ENCODE results near the gene KRTAP5-2. TPM values are rescaled to one million over a fixed set of nuclear protein-coding genes. Genes with fewer than 3 reads are reported as not detected.

KRTAP5-2 gene
- total RNA-seq, 1 donor: not detected

DNA sequence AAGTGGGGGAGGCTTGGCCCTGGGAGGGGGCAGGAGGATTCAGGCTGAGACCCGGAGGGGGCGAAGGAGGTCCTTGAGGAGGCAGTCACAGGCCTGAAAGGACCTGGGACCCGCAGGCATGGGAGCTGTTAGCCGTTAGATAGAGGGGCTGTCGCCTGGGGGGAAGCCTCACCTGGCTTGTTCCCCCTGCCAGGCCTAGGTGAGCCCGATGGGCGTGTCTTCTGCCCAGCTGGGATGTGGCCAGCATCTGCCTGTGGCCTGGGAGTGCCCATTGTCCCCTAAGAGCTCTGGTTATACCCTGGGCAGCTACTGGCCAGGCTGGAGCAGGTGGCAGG is 24.2 kb downstream of the KRTAP5-2 start:
- DNase-seq (ENCODE audit: low read depth): no peak
- TF ChIP-seq, protein P1, sequence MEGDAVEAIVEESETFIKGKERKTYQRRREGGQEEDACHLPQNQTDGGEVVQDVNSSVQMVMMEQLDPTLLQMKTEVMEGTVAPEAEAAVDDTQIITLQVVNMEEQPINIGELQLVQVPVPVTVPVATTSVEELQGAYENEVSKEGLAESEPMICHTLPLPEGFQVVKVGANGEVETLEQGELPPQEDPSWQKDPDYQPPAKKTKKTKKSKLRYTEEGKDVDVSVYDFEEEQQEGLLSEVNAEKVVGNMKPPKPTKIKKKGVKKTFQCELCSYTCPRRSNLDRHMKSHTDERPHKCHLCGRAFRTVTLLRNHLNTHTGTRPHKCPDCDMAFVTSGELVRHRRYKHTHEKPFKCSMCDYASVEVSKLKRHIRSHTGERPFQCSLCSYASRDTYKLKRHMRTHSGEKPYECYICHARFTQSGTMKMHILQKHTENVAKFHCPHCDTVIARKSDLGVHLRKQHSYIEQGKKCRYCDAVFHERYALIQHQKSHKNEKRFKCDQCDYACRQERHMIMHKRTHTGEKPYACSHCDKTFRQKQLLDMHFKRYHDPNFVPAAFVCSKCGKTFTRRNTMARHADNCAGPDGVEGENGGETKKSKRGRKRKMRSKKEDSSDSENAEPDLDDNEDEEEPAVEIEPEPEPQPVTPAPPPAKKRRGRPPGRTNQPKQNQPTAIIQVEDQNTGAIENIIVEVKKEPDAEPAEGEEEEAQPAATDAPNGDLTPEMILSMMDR (IDR thresholded peaks at IDR 0.05; ENCODE audit: insufficient read depth, low read depth, low read length): no peak
- H3K4me3 ChIP-seq (ENCODE audit: low read depth, low read length): no peak overlapping the region

DNA sequence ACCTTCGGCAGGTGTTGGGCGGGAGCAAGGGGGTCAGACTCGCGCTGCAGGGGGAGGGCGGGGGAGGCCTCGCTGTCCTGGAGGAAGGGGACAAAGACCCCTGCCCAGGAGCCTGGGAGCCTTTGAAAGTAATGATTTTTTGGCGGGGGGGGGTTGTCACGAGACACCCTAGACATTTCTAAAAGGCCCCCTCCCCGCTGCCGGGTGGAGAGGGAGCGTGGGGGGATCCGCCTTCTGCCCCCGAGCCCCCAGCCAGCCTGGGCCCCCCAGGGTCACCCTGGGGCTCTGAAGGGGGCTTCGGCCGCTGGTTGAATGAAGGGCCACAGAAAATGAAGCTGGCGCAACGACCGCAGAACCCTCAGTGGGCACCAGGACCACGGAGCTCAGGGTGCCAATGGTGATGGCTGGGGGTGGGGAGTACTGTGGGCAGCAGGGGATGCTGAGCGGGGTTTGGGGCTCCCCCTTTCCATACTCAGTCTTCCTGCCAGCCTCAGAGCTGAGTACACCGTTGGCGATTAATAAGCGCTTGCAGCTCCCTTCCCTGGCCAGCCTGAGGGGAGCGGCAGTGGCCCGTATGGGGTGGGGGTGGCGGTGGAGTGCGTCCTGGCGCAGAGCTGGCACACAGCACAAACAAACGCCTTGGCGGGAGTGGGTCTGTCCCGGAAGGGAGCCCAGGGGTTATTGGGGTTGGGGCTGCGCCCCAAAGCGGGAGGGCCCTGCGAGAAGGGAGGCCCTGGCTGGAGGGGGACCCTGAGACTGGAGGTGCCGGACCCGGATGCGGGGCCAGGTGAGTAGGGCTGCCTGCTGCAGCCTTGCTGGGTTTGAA is 24.8 kb downstream of the KRTAP5-2 start:
- TF ChIP-seq, protein P1 (IDR thresholded peaks at IDR 0.05; ENCODE audit: insufficient read depth, low read depth, low read length): no peak
- no peak overlapping the region for H3K4me3 ChIP-seq (ENCODE audit: low read depth, low read length)
- DNase-seq (ENCODE audit: low read depth): no peak

DNA sequence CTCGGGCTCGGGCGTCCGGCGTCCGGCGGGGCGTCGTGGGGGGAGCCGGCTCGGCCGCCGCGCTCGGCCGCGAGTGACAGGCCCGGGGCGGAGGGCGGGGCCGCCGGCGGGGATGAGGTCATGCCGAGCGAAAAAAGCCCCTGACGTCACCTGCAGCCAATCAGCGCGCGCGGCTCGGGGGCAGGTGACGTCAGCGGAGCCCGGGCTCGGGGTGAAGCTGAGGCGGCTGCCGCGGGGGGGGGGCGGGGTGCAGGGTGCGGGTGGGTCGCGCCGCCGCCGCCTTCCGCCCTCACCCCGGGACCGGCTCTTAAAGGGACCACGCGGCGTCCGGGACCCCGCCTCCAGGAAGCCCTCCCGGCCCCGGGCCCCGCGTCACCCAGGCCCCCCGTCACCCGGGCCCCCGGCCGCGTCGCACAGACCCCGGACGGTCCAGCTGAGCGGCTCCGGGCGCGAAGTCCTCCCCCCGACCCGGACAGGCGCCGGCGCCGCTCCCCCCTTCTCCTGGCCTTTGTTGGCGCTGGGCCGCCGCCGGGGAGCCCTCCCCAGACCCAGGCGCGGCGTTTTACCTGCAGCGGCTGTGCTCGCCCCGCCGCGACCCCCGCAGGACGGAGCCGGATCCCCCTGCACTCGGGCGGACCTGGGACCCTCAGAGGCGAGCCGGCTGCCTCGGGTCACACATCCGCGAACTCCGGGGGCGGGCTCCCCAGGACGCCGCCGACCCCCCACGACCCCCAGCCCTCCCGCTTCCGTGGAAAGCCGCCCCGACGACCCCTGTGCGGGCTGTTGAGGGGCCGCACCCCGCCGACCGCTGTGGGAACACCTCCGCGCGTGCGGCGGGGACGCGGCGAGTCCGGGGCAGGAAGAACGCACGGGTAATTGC is 25.7 kb downstream of the KRTAP5-2 start, which contains the start of gene DUSP8:
Gene DUSP8 (minus strand): TSS at position 75 of the 880 bp plus-strand sequence. CDS start 6,445 bp downstream, outside the sequence.
- TF ChIP-seq, protein P1 (IDR thresholded peaks at IDR 0.05; ENCODE audit: insufficient read depth, low read depth, low read length): no peak
- DNase-seq (ENCODE audit: low read depth): peak; percentile 86
- H3K4me3 ChIP-seq (ENCODE audit: low read depth, low read length): peak within 1 kb of the TSS; percentile 60

DNA sequence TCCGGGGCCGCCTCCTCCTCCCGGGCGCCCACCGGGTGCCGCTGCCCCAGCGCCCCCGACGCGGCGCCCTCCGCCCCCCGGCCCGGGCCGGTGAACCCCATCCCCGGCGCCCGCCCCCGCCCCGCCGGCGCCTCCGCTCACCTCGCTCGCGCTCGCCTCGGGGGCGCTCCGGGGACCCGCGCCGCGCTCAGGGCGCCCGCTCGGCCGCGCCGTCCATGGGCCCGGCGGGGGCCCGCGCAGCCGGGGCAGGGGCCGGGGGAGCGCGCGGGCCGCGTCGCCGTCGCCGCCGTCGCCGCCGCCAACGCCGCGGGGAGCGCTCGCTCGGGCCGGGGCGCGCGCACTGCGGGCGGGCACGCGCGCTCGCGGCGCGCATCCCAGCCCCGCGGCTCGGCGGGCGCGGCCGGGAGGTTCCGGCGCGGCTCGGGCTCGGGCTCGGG is 26.3 kb downstream of the KRTAP5-2 start:
- peak overlapping the region; percentile 60 for H3K4me3 ChIP-seq (ENCODE audit: low read depth, low read length)
- TF ChIP-seq, protein P1 (IDR thresholded peaks at IDR 0.05; ENCODE audit: insufficient read depth, low read depth, low read length): no peak
- no peak for DNase-seq (ENCODE audit: low read depth)

DNA sequence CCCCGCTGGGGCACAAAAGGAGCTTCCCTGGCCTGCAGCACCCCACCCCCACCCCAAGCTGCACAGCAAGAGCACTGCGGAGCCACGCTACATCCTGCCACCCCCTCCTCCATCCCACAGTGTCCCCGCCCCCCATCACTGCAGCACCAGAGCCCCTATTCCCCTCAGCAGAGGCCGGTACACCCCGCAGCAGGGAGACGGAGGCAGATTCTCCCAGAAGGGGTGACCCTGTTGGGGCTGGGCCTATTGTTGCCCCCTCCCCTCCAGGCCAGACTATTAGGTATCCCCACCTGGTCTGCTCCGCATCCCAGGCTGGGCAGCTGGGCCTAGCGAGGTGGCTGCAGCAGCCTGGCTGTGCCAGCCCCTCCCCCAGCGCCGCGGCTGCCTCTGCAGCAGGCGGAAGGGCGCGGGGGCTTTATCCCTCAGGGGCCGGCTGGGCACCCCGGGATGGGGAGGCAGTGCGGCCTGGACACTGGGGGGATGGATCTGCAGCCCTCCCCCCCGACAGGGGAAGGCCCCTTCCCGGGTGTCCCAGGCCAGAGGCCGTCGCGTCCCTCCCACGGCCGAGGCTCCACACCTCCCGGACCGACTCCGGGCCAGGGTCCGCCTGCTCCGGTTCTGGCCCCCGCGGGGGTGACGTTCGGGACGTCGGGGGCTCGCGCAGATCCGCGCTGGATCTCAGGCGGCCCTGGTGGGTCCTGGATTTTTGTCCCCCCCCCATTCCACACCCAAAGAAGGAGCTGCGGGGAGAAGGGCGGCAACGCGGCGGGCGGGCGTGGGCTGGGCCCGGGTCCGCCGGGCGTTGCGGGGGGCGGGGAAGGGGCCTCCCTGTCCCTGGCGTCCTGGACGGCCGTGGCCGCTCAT is 27.0 kb downstream of the KRTAP5-2 start:
- peak overlapping the region; percentile 60 for H3K4me3 ChIP-seq (ENCODE audit: low read depth, low read length)
- DNase-seq (ENCODE audit: low read depth): no peak
- TF ChIP-seq, protein P1 (IDR thresholded peaks at IDR 0.05; ENCODE audit: insufficient read depth, low read depth, low read length): no peak

DNA sequence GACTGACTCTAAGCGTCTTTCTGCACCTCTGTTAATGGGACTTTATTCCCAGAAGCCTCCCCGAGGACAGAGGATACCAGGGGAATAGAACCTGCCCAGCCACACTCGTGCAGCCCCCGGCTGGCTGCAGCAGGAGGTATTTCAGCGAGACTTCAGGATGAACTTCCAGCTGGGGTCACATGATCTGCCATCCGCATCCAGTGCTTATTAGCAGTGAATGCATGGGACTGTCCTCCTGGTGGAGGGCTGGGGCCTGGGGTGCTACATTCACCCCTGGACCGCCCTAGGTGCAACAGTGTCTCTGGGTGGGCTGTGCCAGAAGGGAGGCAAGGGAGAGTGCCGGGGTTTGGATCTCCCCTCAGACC is 27.6 kb downstream of the KRTAP5-2 start:
- TF ChIP-seq, protein P1 (IDR thresholded peaks at IDR 0.05; ENCODE audit: insufficient read depth, low read depth, low read length): no peak
- H3K4me3 ChIP-seq (ENCODE audit: low read depth, low read length): peak overlapping the region; percentile 60
- no peak for DNase-seq (ENCODE audit: low read depth)
